GM12878 (cell line): Measurements from ENCODE around the gene DIS3L2. TPM values are rescaled to one million over a fixed set of nuclear protein-coding genes. Genes with fewer than 3 reads are reported as not detected.

Experiments
- ATAC-seq: fragments of 200-7000 bp; cut with Tn5 transposase; 3 replicates; pipeline ENCODE4 v1.9.1; 2020; ENCODE audit warnings: mild to moderate bottlenecking, moderate library complexity
- BruUV-seq: library from RNA; stranded (reverse); fragments of 400-500 nt; replicated peaks from 2 replicates; lab custom pipeline; 2021; lab: Mats Ljungman, UMichigan
- CTCF ChIA-PET: fragments of 300-600 bp; sonication (Branson Sonifier 250); formaldehyde crosslinking; extraction: SDS; loops from one replicate; lab custom pipeline; 2021; ENCODE audit warnings: inconsistent platforms; lab: Yijun Ruan, JAX
- POLR2A ChIA-PET: fragments of 350-600 bp; formaldehyde crosslinking; extraction: SDS; loops from one replicate; lab custom pipeline; 2021; ENCODE audit warnings: inconsistent platforms; lab: Charles Lee
- RAD21 ChIA-PET: fragments of 300-600 bp; sonication (Branson Sonifier 250); formaldehyde crosslinking; loops from one replicate; lab custom pipeline; 2023; ENCODE audit warnings: antibody characterized with exemption; ENCODE audit not compliant: unreplicated experiment; lab: Charles Lee
- SMC1A ChIA-PET: fragments of 300-600 bp; sonication (Branson Sonifier 250); formaldehyde crosslinking; loops from one replicate; lab custom pipeline; 2023; ENCODE audit not compliant: unreplicated experiment, uncharacterized antibody; lab: Charles Lee
- DNase-seq: peaks from one replicate; pipeline ENCODE4 v3.0.0-alpha.2; 2011; ENCODE audit warnings: low read depth, low spot score
- FAIRE-seq: peaks from 3 replicates; lab custom pipeline; 2011; peaks lifted over from hg19 to GRCh38; lab: Jason Lieb, UNC
- H2AFZ ChIP-seq: 2 replicates; pipeline ENCODE4 v1.6.0; 2011; ENCODE audit warnings: low read depth, low read length, control low read depth; ENCODE audit not compliant: control insufficient read depth
- H3K27ac ChIP-seq: 2 replicates; pipeline ENCODE4 v1.5.1; 2011; ENCODE audit warnings: control low read depth; ENCODE audit not compliant: control insufficient read depth, insufficient read depth
- H3K27me3 ChIP-seq, 2 experiments: replicated peaks in 1 of 2; 2 replicates each; pipeline versions ENCODE4 v1.6.0 to v1.6.1; 2011; ENCODE audit warnings: low read length in 1 of 2; ENCODE audit not compliant: control insufficient read depth in 2 of 2, insufficient read depth in 2 of 2
- H3K36me3 ChIP-seq, 2 experiments: 2 replicates each; pipeline ENCODE4 v1.5.1; 2011; ENCODE audit warnings: low read length in 1 of 2; ENCODE audit not compliant: control insufficient read depth in 2 of 2, insufficient read depth in 2 of 2
- H3K4me1 ChIP-seq: 2 replicates; pipeline ENCODE4 v1.6.1; 2011; ENCODE audit warnings: mild to moderate bottlenecking, low read length, moderate library complexity, mixed read lengths; ENCODE audit not compliant: control insufficient read depth, insufficient read depth
- H3K4me2 ChIP-seq: 2 replicates; pipeline ENCODE4 v1.6.0; 2011; ENCODE audit warnings: control low read depth; ENCODE audit not compliant: control insufficient read depth, insufficient read depth
- H3K4me3 ChIP-seq: fragments of 200-600 bp; sonication (generic); 2 replicates; pipeline ENCODE4 v1.5.1; 2016
- H3K79me2 ChIP-seq: 2 replicates; pipeline ENCODE4 v1.6.0; 2011; ENCODE audit warnings: low read length; ENCODE audit not compliant: control insufficient read depth, insufficient read depth
- H3K9ac ChIP-seq: 2 replicates; pipeline ENCODE4 v1.8.0; 2011; ENCODE audit warnings: low read length, control low read depth, mixed read lengths; ENCODE audit not compliant: control insufficient read depth, insufficient read depth
- H3K9me3 ChIP-seq: replicated peaks from 3 replicates; pipeline ENCODE4 v1.5.1; 2011; ENCODE audit warnings: mild to moderate bottlenecking, low read length; ENCODE audit not compliant: control insufficient read depth, insufficient read depth
- H4K20me1 ChIP-seq: 2 replicates; pipeline ENCODE4 v1.6.0; 2011; ENCODE audit not compliant: control insufficient read depth, insufficient read depth
- ATF7 ChIP-seq: fragments of 450-650 bp; IDR thresholded peaks from 2 replicates; pipeline ENCODE4 v1.6.1; 2016; ENCODE audit warnings: low read depth, mild to moderate bottlenecking
- BCL11A ChIP-seq: IDR thresholded peaks from 2 replicates; pipeline ENCODE4 v1.6.1; 2011; ENCODE audit warnings: low read depth, low read length
- BHLHE40 ChIP-seq, 2 experiments: fragments of 450-650 bp in 1 of 2; IDR thresholded peaks; 2 replicates each; pipeline ENCODE4 v1.6.1; 2011 to 2017; ENCODE audit warnings: low read depth in 2 of 2, borderline replicate concordance in 1 of 2, improper control_type of control experiment in 1 of 2, low read length in 1 of 2, mild to moderate bottlenecking in 1 of 2
- BMI1 ChIP-seq: fragments of 450-650 bp; IDR thresholded peaks from 2 replicates; pipeline ENCODE4 v1.6.1; 2016; ENCODE audit warnings: mild to moderate bottlenecking, moderate library complexity, borderline replicate concordance
- CBX3 ChIP-seq: fragments of 200-600 bp; sonication (generic); IDR thresholded peaks from 2 replicates; pipeline ENCODE4 v1.6.1; 2016; ENCODE audit warnings: low read depth, borderline replicate concordance
- CBX5 ChIP-seq: sonication (generic); IDR thresholded peaks from 2 replicates; pipeline ENCODE4 v1.6.1; 2016; ENCODE audit warnings: low read depth, moderate library complexity, mild to moderate bottlenecking, inconsistent platforms
- HDAC6 ChIP-seq: fragments of 200-600 bp; sonication (generic); IDR thresholded peaks from one replicate; pipeline ENCODE4 v1.8.0; 2017; ENCODE audit warnings: antibody characterized with exemption; ENCODE audit not compliant: unreplicated experiment
- MTA3 ChIP-seq: IDR thresholded peaks from 2 replicates; pipeline ENCODE4 v1.6.1; 2012; ENCODE audit warnings: low read length, inconsistent platforms, borderline replicate concordance
- RELB ChIP-seq: fragments of 450-650 bp; IDR thresholded peaks from 2 replicates; pipeline ENCODE4 v1.6.1; 2017; ENCODE audit warnings: low read depth, mild to moderate bottlenecking, moderate library complexity
- SIN3A ChIP-seq: IDR thresholded peaks from 2 replicates; pipeline ENCODE4 v1.6.1; 2012; ENCODE audit warnings: low read depth, low read length, improper control_type of control experiment
- SIX5 ChIP-seq: IDR thresholded peaks from 2 replicates; pipeline ENCODE4 v1.6.1; 2011; ENCODE audit warnings: mild to moderate bottlenecking, low read depth, low read length, moderate library complexity; ENCODE audit not compliant: severe bottlenecking
- WGBS: methylation state at CpG from one replicate; pipeline ENCODE4 v1.1.6; 2016; ENCODE audit warnings: low lambda C conversion rate; ENCODE audit not compliant: insufficient replicate concordance, insufficient coverage; ENCODE audit errors: missing lambda C conversion rate; 5-methylcytosine and 5-hydroxymethylcytosine counted together
- in situ Hi-C: fragments of 300-500 bp; cut with MboI; formaldehyde crosslinking; loops from 9 replicates; pipeline ENCODE4 v1.14.3; 2018; ENCODE audit warnings: mixed read lengths
- intact Hi-C: fragments of 100-400 bp; cut with micrococcal nuclease; formaldehyde crosslinking; loops from one replicate; pipeline ENCODE4 v1.14.2; 2022; ENCODE audit not compliant: unreplicated experiment
- polyA plus RNA-seq, 11 experiments: library from polyadenylated mRNA; depleted of rRNA in 4 of 11; unstranded in 6 of 11; stranded (reverse) in 5 of 11; fragments of >200 nt; fragmentation: Nextera tagmentation in 4 of 11; fragmentation: Illumina TruSeq in 1 of 11; extraction: Ambion mirVana in 4 of 11; extraction: Trizol in 1 of 11; gene quantifications; 1 replicate in 1 of 11; 2 replicates in 10 of 11; pipeline versions ENCODE4 v1.2.1 to v1.2.3, GENCODE V29; 2011 to 2016; ENCODE audit warnings: inconsistent platforms in 2 of 11, missing spikeins in 2 of 11, low read depth in 1 of 11
- total RNA-seq, 4 experiments: library from RNA; depleted of rRNA in 3 of 4; stranded (reverse); fragments of >200 nt in 3 of 4; fragmentation: Illumina TruSeq in 1 of 4; extraction: Trizol in 1 of 4; gene quantifications; 2 replicates each; pipeline versions ENCODE4 v1.2.1 to v1.2.3, GENCODE V29; 2013 to 2021
- TF ChIP-seq, protein P1 (sequence below): fragments of 450-650 bp; IDR thresholded peaks from 2 replicates; pipeline ENCODE4 v1.6.1; 2017; ENCODE audit warnings: mild to moderate bottlenecking, low read depth, inconsistent platforms; ENCODE audit not compliant: poor library complexity, severe bottlenecking

DIS3L2 gene
- total and polyA plus RNA-seq, 10 of the 15 experiments (the other 5 are each of a cell fraction or from before 2014, with no cell fraction given) = 3.5 to 27.1 (median 16.0) TPM

- Histone ChIP-seq H3K9me3 (no peaks in the 10 kb centered on the region), H3K9ac (no peak overlapping the region), H2AFZ (no peak overlapping the region), H3K4me2 (no peak overlapping the region), H3K27me3 (no peaks in the 10 kb centered on the region), H4K20me1 (no peaks in the 10 kb centered on the region; the same call in 1 of the 2 replicates), H3K4me3 (no peak overlapping the region), H3K79me2 (no peaks in the 10 kb centered on the region), H3K27ac (no peak overlapping the region), H3K4me1 (peaks cover 14% of the 10 kb centered on the region; the same call in 1 of the 2 replicates), H3K36me3 (peaks cover 0 to 3% of the 10 kb centered on the region in 2 experiments; a peak in 2 of 4 replicates)
- no peak for ATAC-seq
- ChIA-PET SMC1A (no interaction called here), RAD21 (no interaction called here), POLR2A (interaction anchor here (0.5 kb wide), 1 partner anchor 715 kb away, joined by 8 read pairs; no protein-coding TSS in a partner anchor), CTCF (no interaction called here)
- in situ Hi-C loops (no loop called here), intact Hi-C loops (no loop called here)
- FAIRE-seq = no peak
- no peak for TF ChIP-seq BHLHE40 (IDR thresholded peaks at IDR 0.05; ENCODE audit: borderline replicate concordance in 1 of 2, low read depth in 2 of 2, low read length in 1 of 2)
- no peak for TF ChIP-seq SIN3A
- TF ChIP-seq, protein P1, sequence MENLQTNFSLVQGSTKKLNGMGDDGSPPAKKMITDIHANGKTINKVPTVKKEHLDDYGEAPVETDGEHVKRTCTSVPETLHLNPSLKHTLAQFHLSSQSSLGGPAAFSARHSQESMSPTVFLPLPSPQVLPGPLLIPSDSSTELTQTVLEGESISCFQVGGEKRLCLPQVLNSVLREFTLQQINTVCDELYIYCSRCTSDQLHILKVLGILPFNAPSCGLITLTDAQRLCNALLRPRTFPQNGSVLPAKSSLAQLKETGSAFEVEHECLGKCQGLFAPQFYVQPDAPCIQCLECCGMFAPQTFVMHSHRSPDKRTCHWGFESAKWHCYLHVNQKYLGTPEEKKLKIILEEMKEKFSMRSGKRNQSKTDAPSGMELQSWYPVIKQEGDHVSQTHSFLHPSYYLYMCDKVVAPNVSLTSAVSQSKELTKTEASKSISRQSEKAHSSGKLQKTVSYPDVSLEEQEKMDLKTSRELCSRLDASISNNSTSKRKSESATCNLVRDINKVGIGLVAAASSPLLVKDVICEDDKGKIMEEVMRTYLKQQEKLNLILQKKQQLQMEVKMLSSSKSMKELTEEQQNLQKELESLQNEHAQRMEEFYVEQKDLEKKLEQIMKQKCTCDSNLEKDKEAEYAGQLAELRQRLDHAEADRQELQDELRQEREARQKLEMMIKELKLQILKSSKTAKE = no peak
- no peak for TF ChIP-seq MTA3
- TF ChIP-seq HDAC6 = no peak
- no peak for TF ChIP-seq BMI1
- no peak for TF ChIP-seq CBX3
- no peak for TF ChIP-seq RELB
- no peak for TF ChIP-seq ATF7
- no peak for TF ChIP-seq CBX5
- no peak for TF ChIP-seq SIX5
- TF ChIP-seq BCL11A = no peak
- DNase-seq = no peak
- WGBS = 93% methylated on average over 3 of the region's 3 CpGs
- no TSS peak for BruUV-seq
Observed at GRCh38 chr2:232022718-232023117, 61.2 kb downstream of the DIS3L2 start.
